Heart left ventricle (tissue), 16 donors: Measurements from ENCODE around the gene HPSE. TPM values are rescaled to one million over a fixed set of nuclear protein-coding genes. Genes with fewer than 3 reads are reported as not detected.
"Not testable (repeated sequence)": the region's sequence is repeated elsewhere in the genome, so short reads cannot be mapped to it uniquely, and the experiment has no call there.

Experiments
- ATAC-seq, 4 donors: fragments of 200-7000 bp; cut with Tn5 transposase; one replicate each; pipeline ENCODE4 v1.9.1; 2020 to 2022; ENCODE audit warnings: moderate library complexity in 4 of 4, mild to moderate bottlenecking in 3 of 4, moderate number of reproducible peaks in 1 of 4
- DNase-seq, 5 donors: peaks; one replicate each; pipeline ENCODE4 v3.0.0-alpha.2; 2020
- H3K27ac ChIP-seq, 12 donors: fragments of 200-600 bp; sonication (generic) in 4 of 12; one replicate each; pipeline versions ENCODE4 v1.5.0 to v1.8.0; 2016 to 2022; ENCODE audit warnings: mild to moderate bottlenecking in 2 of 12
- H3K27me3 ChIP-seq, 9 donors: fragments of 200-600 bp; sonication (generic) in 2 of 9; one replicate each; pipeline versions ENCODE4 v1.5.1 to v1.8.0; 2016 to 2022; ENCODE audit warnings: mild to moderate bottlenecking in 3 of 9
- H3K36me3 ChIP-seq, 9 donors: fragments of 200-600 bp; sonication (generic) in 2 of 9; one replicate each; pipeline versions ENCODE4 v1.5.0 to v1.8.0; 2018 to 2022; ENCODE audit warnings: mild to moderate bottlenecking in 2 of 9
- H3K4me1 ChIP-seq, 12 donors: fragments of 200-600 bp; sonication (generic) in 4 of 12; one replicate each; pipeline versions ENCODE4 v1.5.0 to v1.8.0; 2016 to 2022; ENCODE audit warnings: mild to moderate bottlenecking in 3 of 12
- H3K4me3 ChIP-seq, 12 donors: fragments of 200-600 bp; sonication (generic) in 4 of 12; one replicate each; pipeline versions ENCODE4 v1.5.0 to v1.8.0; 2017 to 2022; ENCODE audit warnings: mild to moderate bottlenecking in 9 of 12, moderate library complexity in 4 of 12
- H3K9me3 ChIP-seq, 12 donors: fragments of 200-600 bp; sonication (generic) in 4 of 12; one replicate each; pipeline versions ENCODE4 v1.5.0 to v1.8.0; 2016 to 2022; ENCODE audit warnings: mild to moderate bottlenecking in 1 of 12
- POLR2A ChIP-seq, 2 donors: fragments of 450-650 bp; IDR thresholded peaks; one replicate each; pipeline ENCODE4 v1.6.1; 2017; ENCODE audit warnings: antibody characterized with exemption in 2 of 2, mild to moderate bottlenecking in 2 of 2, moderate library complexity in 2 of 2
- WGBS, 4 donors: extraction: QIAGEN DNeasy Blood & Tissue Kit in 2 of 4; methylation state at CpG; one replicate each; pipeline versions ENCODE4 v1.1.5 to v1.1.7; 2013 to 2018; 5-methylcytosine and 5-hydroxymethylcytosine counted together
- intact Hi-C, 10 donors: fragments of 100-400 bp; cut with DNase I; formaldehyde crosslinking; loops; one replicate each; pipeline versions ENCODE4 v1.11.1 to v1.14.2; 2022
- polyA plus RNA-seq, 2 donors: library from polyadenylated mRNA; stranded (reverse); fragments of 200-250 nt; gene quantifications; one replicate each; pipeline ENCODE4 v1.2.3, GENCODE V29; 2013
- total RNA-seq, 9 donors: library from RNA; depleted of rRNA in 2 of 9; stranded (reverse); fragments of >200 nt in 2 of 9; fragmentation: NEBNext Ultra II Directional in 3 of 9; extraction: Animal tissue kit (Norgen Biotek cat#: 25700) in 3 of 9; gene quantifications; one replicate each; pipeline versions ENCODE4 v1.1.0 to v1.2.4, GENCODE V29; 2016 to 2023
- TF ChIP-seq, protein P1 (sequence below), 12 donors: fragments of 200-600 bp; sonication (generic) in 4 of 12; IDR thresholded peaks; one replicate each; pipeline versions ENCODE4 v1.5.0 to v1.8.0; 2018 to 2022; ENCODE audit warnings: antibody characterized with exemption in 12 of 12, mild to moderate bottlenecking in 5 of 12
- donor health status: ischemic (EF 13 %, LVEDD 7.1; RV severe dilation, severe dysfunction).
- donor health status: healthy with polysubstance abuse.
- donor health status: DM: no; HTN: yes; CAD: no.
- donor health status: DM: no; HTN: no; CAD: no.
- donor health status: ischemic (EF 25% LVEDD 6.9; RV normal size, moderate dysfunction).
- donor health status: ischemic (EF 25% LVEDD 5.7; RV mildly dilated, moderate dysfunction).
- donor health status: healthy.
- donor health status: DM: yes; HTN: yes; CAD: no.
- donor health status: ischemic (EF 35%, LVEDD 5.7; RV mildly dilated, moderate dysfunction).
- donor health status: nonischemic (EF 11% LVEDD 7.7; RV severe dilation, severe dysfunction).
- donor health status: DM: yes; HTN: yes; CAD: no.
- donor health status: PGD.
- donor health status: ischemic (EF 29% LVEDD 5.4; RV normal size, mild dysfunction).
- donor health status: nonischemic (EF 23%, LVEDD 6.1; RV moderate dilation, normal function).

Gene HPSE
- total and polyA plus RNA-seq, 11 donors: 0.15 to 6.2 (median 0.65) TPM

DNA sequence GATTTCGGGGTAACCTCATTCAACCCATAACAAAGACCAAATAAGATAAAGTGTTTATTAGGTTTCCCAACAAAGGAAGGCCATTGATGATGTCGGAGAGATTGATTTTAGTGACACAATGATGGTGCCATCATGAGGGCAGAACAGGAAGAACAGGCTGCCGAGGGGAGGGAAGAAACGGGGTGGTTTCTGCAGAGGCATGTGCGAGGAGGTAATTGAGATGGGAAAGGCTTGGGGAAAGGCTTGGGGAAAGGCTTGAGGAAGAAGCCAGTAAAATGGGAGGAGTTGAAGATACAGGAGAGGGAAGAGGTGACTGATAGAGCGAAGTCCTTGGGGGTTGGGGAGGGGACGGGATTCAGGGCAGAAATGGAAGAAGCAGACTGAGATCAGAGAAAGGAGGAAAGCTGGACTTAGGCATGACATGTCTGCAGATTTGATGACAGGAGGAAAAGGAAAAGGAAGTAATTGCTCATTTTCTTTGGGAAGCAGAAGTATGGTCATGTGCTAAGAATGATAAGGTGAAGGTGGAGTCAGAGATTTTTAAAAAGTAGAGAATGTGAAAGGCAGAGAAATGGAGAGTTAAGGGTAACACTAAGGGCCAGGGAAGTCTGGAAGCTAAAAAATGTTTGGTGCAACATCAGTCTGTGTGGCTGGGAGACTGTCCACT lies 6.0 kb downstream of the HPSE start:
- no peak for DNase-seq
- H3K36me3 ChIP-seq: no peaks in the 10 kb centered on the region
- H3K4me3 ChIP-seq: no peak overlapping the region
- 26 to 33% (median 29%) methylated on average over 7 of the region's 7 CpGs for WGBS, 4 donors
- TF ChIP-seq, protein P1, sequence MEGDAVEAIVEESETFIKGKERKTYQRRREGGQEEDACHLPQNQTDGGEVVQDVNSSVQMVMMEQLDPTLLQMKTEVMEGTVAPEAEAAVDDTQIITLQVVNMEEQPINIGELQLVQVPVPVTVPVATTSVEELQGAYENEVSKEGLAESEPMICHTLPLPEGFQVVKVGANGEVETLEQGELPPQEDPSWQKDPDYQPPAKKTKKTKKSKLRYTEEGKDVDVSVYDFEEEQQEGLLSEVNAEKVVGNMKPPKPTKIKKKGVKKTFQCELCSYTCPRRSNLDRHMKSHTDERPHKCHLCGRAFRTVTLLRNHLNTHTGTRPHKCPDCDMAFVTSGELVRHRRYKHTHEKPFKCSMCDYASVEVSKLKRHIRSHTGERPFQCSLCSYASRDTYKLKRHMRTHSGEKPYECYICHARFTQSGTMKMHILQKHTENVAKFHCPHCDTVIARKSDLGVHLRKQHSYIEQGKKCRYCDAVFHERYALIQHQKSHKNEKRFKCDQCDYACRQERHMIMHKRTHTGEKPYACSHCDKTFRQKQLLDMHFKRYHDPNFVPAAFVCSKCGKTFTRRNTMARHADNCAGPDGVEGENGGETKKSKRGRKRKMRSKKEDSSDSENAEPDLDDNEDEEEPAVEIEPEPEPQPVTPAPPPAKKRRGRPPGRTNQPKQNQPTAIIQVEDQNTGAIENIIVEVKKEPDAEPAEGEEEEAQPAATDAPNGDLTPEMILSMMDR (IDR thresholded peaks at IDR 0.05): no peak
- TF ChIP-seq POLR2A (IDR thresholded peaks at IDR 0.05): no peak
- H3K9me3 ChIP-seq: no peaks in the 10 kb centered on the region
- peaks cover 0 to 20% (median 0%) of the 10 kb centered on the region in 12 donors for H3K4me1 ChIP-seq
- H3K27me3 ChIP-seq: peaks cover 0 to 35% (median 0%) of the 10 kb centered on the region in 9 donors
- H3K27ac ChIP-seq: peak overlapping the region in 1 of 12 donors; percentile 17
- no peak for ATAC-seq
- intact Hi-C loops: no loop called here

DNA sequence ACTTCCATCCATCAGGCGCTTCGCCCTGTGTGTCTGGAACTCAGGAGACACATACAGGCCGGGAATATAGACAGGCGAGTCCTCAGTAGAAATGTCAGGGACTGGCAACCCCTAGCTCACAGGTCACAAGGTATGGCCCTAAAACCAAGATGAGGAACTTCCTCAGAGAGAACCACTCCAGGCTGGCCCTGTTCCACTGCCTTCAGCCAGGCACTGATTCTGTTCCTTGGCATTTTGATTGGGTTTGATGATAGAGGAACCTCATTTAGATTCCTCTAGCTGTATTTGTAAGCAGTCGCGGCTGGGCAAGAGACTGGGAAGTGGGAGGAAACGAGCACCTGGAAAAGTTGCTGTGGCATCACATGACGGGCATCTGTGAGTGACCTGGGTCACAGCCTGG lies 8.1 kb downstream of the HPSE start:
- Histone ChIP-seq H3K36me3 (no peaks in the 10 kb centered on the region), H3K4me1 (peaks cover 0 to 18% (median 0%) of the 10 kb centered on the region in 12 donors), H3K27ac (no peak overlapping the region), H3K27me3 (peaks cover 0 to 27% (median 0%) of the 10 kb centered on the region in 9 donors), H3K4me3 (no peak overlapping the region), H3K9me3 (no peaks in the 10 kb centered on the region)
- intact Hi-C loops: no loop called here
- 78 to 90% (median 84%) methylated on average over 8 of the region's 8 CpGs for WGBS, 4 donors
- DNase-seq: no peak
- TF ChIP-seq POLR2A (IDR thresholded peaks at IDR 0.05): no peak
- TF ChIP-seq, protein P1 (IDR thresholded peaks at IDR 0.05): no peak
- ATAC-seq: no peak

DNA sequence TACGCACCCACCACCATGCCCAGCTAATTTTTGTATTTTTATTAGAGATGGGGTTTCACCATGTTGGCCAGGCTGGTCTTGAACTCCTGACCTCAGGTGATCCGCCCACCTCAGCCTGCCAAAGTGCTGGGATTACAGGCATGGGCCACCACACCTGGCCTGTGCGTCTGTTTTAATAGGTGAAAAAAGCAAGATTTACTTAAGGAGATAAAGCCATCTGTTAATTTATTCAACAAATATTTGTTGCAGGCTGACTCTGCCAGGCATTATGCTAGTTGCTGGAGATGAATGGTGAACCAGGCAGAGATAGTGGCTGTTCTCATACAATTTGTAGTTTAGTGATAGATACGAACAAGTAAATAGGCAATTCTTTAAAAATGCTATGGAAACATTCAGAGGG lies 9.3 kb downstream of the HPSE start:
- ATAC-seq, intact Hi-C loops, DNase-seq, H3K4me3 ChIP-seq, H3K9me3 ChIP-seq, H3K27ac ChIP-seq, H3K36me3 ChIP-seq: not testable (repeated sequence)
- 79 to 89% (median 86%) methylated on average over 4 of the region's 4 CpGs for WGBS, 4 donors
- Histone ChIP-seq H3K27me3 (peaks cover 0 to 24% (median 0%) of the 10 kb centered on the region in 9 donors), H3K4me1 (peaks cover 0 to 27% (median 0%) of the 10 kb centered on the region in 12 donors)

DNA sequence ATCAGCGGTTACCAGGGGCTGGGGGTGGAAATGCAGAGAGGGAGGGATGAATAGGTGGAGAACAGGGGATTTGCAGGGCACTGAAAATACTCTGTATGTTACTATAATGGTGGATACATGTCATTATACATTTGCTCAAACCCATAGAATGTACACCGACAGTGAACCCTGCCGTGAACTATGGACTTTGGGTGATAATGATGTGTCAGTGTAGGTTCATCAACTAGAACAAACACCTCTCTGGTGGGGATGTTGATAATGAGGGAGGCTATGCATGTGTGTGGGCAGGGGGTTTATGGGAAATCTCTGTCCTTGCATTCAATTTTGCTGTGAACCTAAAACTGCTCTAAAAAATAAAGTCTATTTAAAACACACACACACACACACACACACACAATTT lies 11.5 kb downstream of the HPSE start:
- Histone ChIP-seq H3K4me1 (peaks cover 0 to 26% (median 0%) of the 10 kb centered on the region in 12 donors), H3K27ac (peak overlapping the region in 1 of 12 donors; percentile 29), H3K36me3 (no peaks in the 10 kb centered on the region), H3K9me3 (no peaks in the 10 kb centered on the region), H3K4me3 (no peak overlapping the region), H3K27me3 (peaks cover 0 to 14% (median 0%) of the 10 kb centered on the region in 9 donors)
- DNase-seq (no peak), ATAC-seq (no peak)
- intact Hi-C loops: no loop called here
- 68 to 78% (median 76%) methylated on average over 3 of the region's 3 CpGs for WGBS, 4 donors
- no peak for TF ChIP-seq POLR2A (IDR thresholded peaks at IDR 0.05)
- TF ChIP-seq, protein P1 (IDR thresholded peaks at IDR 0.05): no peak
